Activated T-helper 17 cell treated with anti-CD3 and anti-CD28 coated beads, Interleukin-2, amount 50 U/mL, for 72 hours (primary cell): ENCODE measurements around the gene ZBTB7A. TPM values are rescaled to one million over a fixed set of nuclear protein-coding genes. Genes with fewer than 3 reads are reported as not detected.
"Not testable (repeated sequence)": the region's sequence is repeated elsewhere in the genome, so short reads cannot be mapped to it uniquely, and the experiment has no call there.

Experiments used
- ATAC-seq: fragments of 150-1000 bp; cut with Tn5 transposase; replicated peaks from 2 replicates; pipeline ENCODE4 v1.10.0; 2021; ENCODE audit warnings: mild to moderate bottlenecking, moderate library complexity
- H3K27ac Mint-ChIP-seq: one replicate; pipeline ENCODE4 v1.8.0; 2022; ENCODE audit warnings: mixed read lengths
- H3K27me3 Mint-ChIP-seq: one replicate; pipeline ENCODE4 v1.8.0; 2022; ENCODE audit warnings: mixed read lengths
- H3K36me3 Mint-ChIP-seq: one replicate; pipeline ENCODE4 v1.8.0; 2022; ENCODE audit warnings: low read depth, mild to moderate bottlenecking, mixed read lengths
- H3K4me1 Mint-ChIP-seq: one replicate; pipeline ENCODE4 v1.8.0; 2022; ENCODE audit warnings: mixed read lengths
- H3K4me3 Mint-ChIP-seq: one replicate; pipeline ENCODE4 v1.8.0; 2022; ENCODE audit warnings: mild to moderate bottlenecking, mixed read lengths
- H3K9me3 Mint-ChIP-seq: one replicate; pipeline ENCODE4 v1.8.0; 2022; ENCODE audit warnings: mixed read lengths
- total RNA-seq, 2 donors: library from RNA; stranded (reverse); gene quantifications; one replicate each; pipeline ENCODE4 v1.2.3, GENCODE V29; 2022

The ZBTB7A gene
- total RNA-seq, 2 donors from 2014 or later, result 38.5 to 41.3 TPM

GRCh38 chr19:3998667-3999412, 67.9 kb downstream of the ZBTB7A start:
- not testable (repeated sequence) for H3K4me3 Mint-ChIP-seq, ATAC-seq, H3K9me3 Mint-ChIP-seq, H3K4me1 Mint-ChIP-seq, H3K27me3 Mint-ChIP-seq, H3K36me3 Mint-ChIP-seq, H3K27ac Mint-ChIP-seq

DNA sequence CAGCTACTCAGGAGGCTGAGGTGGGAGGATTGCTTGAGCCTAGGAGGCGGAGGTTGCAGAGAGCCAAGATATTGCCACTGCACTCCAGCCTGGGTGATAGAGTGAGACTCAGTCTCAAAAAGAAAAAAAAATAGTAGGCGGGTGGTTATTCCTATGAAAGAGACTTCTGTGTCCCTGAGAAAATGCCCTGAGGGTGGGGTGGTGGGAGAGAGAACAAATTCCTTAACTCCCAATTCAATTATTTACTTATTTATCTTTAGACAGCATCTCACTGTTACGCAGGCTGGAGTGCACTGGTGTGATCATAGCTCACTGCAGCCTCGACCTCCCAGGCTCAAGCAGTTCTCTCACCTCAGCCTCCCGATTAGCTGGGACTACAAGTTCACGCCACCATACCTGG, 71.1 kb downstream of the ZBTB7A start:
- no peak overlapping the region for H3K27ac Mint-ChIP-seq

More for the DNA sequence above, 71.1 kb downstream of the ZBTB7A start:
- H3K27me3 Mint-ChIP-seq, result no peaks in the 10 kb centered on the region
- H3K36me3 Mint-ChIP-seq, result no peaks in the 10 kb centered on the region
- H3K9me3 Mint-ChIP-seq, result no peaks in the 10 kb centered on the region
- ATAC-seq, result no peak
- no peak overlapping the region for H3K4me3 Mint-ChIP-seq
- H3K4me1 Mint-ChIP-seq, result peaks cover 4% of the 10 kb centered on the region

Other genes starting within 250 kb of the ZBTB7A start
- gene ZFR2, start 197.9 kb downstream of the ZBTB7A start, total RNA-seq, result 1 to 10 TPM in 1 of 2 donors, under 1 TPM in 1; 0.28 to 1.6 TPM
- gene ATCAY, start 186.2 kb downstream of the ZBTB7A start, total RNA-seq, result not detected
- gene NMRK2, start 133.8 kb downstream of the ZBTB7A start, total RNA-seq, result not detected
- gene DAPK3, start 95.8 kb downstream of the ZBTB7A start, total RNA-seq, result 10 to 100 TPM; 37.5 to 40.6 TPM
- gene EEF2, start 81.4 kb downstream of the ZBTB7A start, total RNA-seq, result 1,000 to 10,000 TPM; 3,211 to 3,379 TPM
- 10 to 100 TPM; 32.8 to 39.1 TPM for gene PIAS4, start 59.2 kb downstream of the ZBTB7A start, total RNA-seq
- gene MAP2K2, start 57.2 kb upstream of the ZBTB7A start, total RNA-seq, result 100 to 1,000 TPM; 143 to 155 TPM
- gene CREB3L3, start 86.7 kb upstream of the ZBTB7A start, total RNA-seq, result 1 to 10 TPM in 1 of 2 donors, not detected in 1; 1.1 TPM
- 10 to 100 TPM; 37.9 to 38.9 TPM for gene SIRT6, start 115.7 kb upstream of the ZBTB7A start, total RNA-seq
- 1 to 10 TPM; 1.2 to 2.5 TPM for gene ANKRD24, start 115.8 kb upstream of the ZBTB7A start, total RNA-seq
- 10 to 100 TPM; 18.3 to 23.6 TPM for gene EBI3, start 162.6 kb upstream of the ZBTB7A start, total RNA-seq
- 10 to 100 TPM; 22.5 to 22.6 TPM for gene YJU2, start 180.2 kb upstream of the ZBTB7A start, total RNA-seq
- gene SHD, start 212.4 kb upstream of the ZBTB7A start, total RNA-seq, result not detected
- 1 to 10 TPM; 2.5 to 4.1 TPM for gene TMIGD2, start 235.5 kb upstream of the ZBTB7A start, total RNA-seq
- gene FSD1, start 237.7 kb upstream of the ZBTB7A start, total RNA-seq, result 10 to 100 TPM in 1 of 2 donors, 1 to 10 TPM in 1; 8.3 to 13.1 TPM